HG02973 (cell line): ENCODE data around the gene SLC7A9.

Experiments
- ATAC-seq: cut with Tn5 transposase; IDR thresholded peaks from one replicate; pipeline ENCODE4 v1.9.1; 2021; ENCODE audit warnings: moderate library complexity; ENCODE audit not compliant: unreplicated experiment

SLC7A9 gene

DNA sequence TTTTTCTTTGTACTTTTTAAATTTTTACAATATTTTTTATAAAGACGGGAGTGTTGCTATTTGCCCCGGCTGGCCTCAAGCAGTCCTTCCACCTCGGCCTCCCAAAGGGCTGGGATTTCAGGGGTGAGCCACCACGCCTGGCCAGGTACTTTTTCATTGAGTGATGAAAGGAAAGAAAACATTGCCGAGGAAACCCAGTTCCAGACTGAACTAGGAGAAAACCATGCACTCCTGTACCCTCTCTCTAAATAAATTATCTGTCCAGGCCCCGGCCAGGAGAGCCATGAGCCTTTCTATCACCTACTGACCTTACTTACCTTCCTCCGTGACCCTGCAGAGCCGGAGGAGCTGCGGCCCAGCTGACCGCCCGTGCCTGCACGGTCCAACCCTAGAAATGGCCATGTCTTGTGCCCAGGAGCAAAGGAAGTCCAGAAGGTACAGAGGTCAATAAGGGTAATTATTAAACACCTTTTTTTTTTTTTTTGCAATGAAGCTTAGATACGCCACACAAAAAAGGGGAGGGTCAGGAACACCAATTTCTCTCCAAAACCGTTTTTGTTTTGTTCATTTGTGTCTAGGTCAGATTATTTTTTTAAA is at the start of gene SLC7A9:
Gene SLC7A9, minus strand, starts transcription at position 399 of the 597 bp plus-strand sequence. CDS start 1,233 bp downstream, outside the sequence.
- ATAC-seq = no peak

DNA sequence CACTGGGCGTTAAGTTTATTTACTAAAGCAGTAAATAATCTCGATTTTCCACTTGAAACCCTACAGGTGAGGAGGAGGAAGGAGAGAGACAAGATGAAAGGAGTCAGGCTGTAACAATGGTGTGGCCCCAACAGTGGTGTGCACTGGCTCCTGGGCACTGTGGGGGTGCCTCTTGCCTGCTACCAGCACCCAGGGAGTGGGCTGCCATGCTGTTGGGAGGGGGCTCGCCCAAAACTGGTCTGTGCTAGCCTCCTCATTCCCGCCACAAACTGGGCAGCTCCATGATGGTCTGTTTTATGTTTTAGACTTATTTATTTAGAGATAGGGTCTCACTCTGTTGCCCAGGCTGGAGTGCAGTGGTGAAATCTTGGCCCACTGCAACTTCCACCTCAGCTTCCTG is 49.8 kb upstream of the SLC7A9 start:
- ATAC-seq = no peak

DNA sequence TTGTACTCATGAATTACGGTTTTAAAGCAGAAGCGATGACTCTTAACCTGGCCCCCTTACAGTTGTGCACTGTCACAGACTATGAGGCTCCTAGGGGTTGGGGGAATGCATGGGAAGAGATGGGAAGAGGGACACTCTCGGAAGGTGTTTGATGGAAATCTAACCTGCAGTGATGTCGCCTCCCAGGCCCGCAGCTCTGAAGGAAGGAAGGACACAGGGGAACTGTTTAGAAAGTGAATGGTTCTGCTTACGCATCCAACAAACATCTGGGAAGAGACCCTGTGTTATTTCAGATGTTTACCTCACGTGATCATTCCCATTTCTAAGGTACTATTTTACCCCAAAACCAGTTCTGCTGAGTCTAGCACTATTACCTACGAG is 48.0 kb upstream of the SLC7A9 start:
- no peak for ATAC-seq

DNA sequence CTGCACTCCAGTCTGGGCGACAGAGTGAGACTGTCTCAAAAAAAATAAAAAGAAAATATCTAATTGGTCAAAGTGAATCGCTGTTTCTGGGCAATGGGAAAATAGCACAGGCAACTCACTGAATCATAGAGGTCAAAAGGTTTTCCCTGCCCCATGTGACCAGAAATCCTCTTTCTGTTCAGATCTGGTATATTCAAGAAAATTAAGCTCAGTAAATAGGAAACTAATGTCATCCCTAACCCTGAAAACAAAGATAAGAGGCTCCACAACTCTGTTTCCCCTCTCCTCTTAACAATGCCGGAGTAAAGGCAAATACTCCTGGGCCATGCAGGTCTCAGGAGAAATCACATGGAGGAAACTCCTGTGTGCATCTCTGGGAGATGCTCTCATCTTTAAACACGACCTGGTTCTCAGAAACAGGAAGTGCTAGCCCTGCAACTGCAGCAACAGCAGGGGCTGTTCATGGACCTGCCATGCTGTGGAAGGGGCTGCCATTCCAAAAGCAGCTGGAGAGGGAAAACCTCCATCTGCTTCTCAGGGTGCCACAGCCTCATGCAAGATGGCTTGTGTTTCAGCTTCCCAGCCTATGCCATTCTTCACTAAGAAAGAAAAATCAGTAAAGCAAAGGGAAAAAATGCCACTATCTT is 47.5 kb upstream of the SLC7A9 start:
- no peak for ATAC-seq

DNA sequence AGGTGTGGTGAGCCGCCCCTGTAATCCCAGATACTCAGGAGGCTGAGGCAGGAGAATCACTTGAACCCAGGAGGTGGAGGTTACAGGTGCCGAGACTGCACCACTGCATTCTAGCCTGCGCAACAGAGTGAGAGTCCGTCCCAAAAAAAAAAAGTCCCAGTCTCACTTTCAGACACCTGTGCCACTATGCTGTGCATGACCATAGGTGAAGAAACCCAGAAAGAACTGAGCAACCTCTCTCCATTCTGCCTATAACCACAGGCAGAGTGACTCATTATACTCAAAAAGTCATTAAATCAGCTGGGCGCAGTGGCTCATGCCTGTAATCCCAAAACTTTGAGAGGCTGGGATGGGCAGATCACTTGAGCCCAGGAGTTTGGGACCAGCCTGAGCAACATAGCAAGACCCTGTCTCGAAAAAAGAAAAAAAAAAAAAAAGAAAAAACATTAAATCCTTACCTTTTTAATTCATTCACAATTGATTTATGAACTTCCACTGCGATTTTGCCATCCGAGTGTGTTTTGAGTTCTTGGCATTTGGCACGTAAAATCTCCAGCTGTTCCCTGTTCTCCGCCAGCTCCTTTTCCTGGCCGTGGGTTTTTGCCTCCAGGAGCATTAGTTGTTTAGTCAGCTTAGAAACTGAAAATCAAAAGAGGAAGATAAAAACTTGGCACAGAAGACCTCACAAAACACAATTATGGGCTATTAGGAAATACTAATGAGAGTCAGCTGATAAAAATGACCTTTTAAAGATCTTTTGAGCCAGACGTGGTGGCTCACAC is 45.5 kb upstream of the SLC7A9 start:
- no peak for ATAC-seq

DNA sequence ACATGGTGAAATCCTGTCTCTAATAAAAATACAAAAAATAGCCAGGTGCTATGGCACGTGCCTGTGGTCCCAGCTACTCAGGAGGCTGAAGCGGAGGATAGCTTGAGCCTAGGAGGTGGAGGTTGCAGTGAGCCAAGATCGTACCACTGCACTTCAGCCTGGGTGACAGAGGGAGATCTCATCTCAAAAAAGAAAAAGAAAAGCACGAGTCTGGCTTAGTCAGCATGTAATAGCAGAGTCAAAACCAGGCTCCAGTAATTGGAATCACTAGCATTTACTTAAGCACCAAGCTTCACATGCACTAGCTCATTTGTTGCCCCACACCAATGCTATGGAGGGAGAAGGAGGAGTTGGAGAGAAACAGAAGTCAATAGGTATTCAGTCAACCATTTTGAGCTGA is 41.9 kb upstream of the SLC7A9 start:
- ATAC-seq = no peak

DNA sequence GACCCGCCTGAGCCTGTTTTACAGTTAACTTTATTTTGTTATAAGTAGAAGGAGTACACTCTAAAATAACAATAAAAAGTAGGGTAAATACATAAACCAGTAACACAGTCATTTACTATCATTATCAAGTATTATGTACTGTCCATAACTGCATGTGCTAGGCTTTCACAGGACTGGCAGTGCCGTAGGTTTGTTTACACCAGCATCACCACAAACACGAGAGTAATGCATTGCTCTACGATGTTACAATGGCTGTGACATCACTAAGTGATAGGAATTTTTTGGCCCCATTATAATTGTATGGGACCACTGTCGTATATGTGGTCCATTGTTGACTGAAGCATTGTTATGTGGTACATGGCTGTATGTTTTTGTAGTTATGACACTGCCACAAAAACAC is 41.3 kb upstream of the SLC7A9 start:
- ATAC-seq = no peak

DNA sequence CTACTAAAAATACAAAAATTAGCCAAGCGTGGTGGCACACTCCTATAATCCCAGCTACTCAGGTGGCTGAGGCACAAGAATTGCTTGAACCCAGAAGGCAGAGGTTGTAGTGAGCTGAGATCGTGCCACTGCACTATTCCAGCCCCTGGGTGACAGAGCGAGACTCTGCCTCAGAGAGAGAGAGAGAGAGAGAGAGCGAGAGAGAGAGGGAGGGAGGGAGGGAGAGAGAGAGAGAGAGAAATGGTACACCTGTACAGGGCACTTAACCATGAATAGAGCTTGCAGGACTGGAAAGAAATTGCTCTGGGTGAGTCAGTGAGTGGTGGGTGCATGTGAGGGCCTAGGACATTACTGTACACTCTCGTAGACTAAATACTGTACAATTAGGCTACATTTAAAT is 40.5 kb upstream of the SLC7A9 start:
- no peak for ATAC-seq

DNA sequence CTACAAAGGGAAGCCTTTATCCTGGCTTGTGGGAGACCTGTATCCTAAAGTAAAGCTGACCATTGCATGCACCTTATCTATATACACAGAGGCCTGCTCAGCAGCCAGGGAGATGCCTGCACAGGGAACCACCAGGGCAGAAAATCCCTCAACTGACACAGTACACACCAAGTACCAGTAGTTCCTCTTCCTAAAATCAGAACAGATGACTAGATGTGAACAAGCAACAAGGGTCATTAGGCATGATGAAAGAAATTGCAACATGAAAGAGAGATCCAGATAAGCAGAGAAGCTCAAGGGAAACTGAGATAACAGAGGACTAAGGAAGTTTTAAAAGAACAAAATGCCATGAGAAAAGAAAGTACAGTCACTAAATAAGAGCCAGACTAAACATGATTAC is 39.7 kb upstream of the SLC7A9 start:
- no peak for ATAC-seq

DNA sequence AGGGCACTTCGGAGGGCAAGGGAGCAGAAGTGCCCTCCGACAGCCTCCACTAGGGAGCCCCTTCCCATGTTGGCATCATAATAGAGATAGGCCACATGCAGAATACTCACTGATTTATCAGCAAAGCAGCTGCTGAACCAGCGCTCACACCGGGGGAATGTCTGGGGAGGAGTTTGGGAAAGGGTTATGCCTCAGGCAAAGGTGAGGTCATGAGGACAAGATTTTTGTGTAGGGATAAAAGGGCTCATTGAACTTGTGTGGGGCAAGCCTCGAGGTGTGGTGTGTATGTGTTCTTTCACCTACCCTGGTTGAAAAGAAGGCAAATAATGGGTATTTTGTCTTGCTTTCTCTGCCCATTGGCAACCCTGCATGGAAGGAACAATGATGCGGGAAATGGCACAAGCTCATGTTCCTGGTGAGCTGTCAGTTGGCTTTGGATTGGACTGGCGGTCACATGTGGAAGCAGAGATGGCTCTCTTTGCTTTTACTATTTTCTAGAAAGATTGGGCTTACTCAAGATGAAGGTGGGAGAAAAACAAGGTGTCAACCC is 39.1 kb upstream of the SLC7A9 start:
- ATAC-seq = no peak

DNA sequence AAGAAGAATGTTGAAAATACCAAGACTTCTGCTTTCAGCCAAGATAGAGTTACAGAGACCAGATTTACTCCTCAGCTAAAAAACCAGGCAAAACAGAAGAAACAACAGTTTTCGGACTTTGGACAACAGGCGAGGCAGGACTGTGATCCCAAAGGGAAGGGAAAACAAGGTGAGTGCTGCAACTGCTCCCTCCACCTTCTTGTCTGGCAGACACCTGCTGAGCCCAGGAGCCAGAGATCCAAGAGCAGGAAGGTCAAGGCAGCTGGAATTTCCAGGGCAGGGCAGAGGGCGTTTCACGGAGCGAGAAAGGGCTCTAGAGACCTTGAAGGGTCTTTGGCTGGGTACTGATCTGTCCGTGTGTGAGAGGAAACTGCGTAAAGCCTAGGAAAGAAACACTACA is 32.9 kb upstream of the SLC7A9 start:
- no peak for ATAC-seq

DNA sequence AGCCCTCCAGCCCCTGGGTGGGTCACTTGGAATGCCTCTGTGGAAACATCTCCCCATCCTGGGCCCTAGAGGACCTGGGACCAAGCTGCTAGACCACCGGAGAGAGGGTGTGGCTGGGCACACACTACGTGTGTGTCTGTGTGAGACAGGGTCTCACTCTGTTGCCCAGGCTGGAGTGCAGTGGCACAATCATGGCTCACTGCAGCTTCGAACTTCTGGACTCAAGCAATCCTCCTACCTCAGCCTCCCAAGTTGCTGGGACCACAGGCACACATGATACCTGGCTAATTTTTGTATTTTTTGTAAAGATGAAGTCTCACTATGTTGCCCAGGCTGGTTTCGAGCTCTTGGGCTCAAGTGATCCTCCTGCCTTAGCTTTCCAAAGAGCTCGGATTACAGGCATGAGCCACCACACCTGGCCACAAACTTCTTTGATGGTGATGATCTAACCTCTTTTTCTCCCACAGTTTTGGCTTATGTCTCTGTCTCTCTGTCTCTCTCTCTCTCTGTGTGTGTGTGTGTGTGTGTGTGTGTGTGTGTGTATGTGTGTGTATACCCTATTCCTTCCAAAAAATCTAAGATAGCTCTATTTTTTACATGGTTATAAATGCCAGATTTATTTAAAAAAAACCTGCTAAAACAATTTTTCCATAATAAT is 32.1 kb upstream of the SLC7A9 start:
- ATAC-seq = no peak

DNA sequence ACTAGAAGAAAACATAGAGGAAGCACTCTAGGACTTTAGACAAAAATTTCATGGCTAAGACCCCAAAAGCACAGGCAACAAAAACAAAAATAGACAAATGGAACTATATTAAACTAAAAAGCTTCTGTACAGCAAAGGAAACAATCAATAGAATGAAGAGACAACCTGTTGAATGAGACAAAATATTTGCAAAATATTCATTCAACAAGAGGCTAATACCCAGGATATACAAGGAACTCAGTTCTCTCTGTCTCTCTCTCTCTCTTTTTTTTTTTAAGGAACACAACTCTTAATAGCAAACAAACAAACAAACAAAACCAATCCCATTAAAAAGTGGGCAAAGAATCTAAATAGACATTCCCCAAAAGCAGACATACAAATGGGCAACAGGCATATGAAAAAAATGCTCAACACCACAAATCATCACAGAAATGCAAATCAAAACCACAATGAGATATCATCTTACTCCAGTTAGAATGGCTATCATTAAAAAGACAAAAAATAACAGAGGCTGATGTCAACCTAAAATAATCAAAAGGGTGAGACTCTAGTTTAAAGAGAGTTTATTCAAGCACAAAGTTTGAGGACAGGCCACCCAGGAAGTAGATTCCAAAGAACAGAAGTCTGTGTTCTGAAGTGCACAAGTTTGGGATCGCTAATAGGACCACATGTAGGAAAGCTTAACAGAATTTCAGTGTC is 27.1 kb upstream of the SLC7A9 start:
- no peak for ATAC-seq

DNA sequence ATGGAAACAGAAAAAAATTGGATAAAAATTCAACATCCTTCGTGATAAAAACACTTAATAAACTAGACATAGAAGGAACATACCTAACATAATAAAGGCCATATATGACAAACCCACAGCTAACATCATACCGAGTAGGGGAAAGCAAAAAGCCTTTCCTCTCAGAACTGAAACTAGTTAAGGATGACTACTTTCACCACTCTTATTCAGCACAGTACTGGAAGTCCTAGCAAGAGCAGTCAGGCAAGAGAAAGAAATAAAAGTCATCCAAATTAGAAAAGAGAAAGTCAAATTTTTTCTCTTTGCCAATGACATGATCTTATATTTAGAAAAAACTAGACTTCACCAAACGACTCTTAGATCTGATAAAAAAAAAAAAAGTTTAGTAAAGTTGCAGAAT is 25.8 kb upstream of the SLC7A9 start:
- peak; percentile 92 for ATAC-seq

DNA sequence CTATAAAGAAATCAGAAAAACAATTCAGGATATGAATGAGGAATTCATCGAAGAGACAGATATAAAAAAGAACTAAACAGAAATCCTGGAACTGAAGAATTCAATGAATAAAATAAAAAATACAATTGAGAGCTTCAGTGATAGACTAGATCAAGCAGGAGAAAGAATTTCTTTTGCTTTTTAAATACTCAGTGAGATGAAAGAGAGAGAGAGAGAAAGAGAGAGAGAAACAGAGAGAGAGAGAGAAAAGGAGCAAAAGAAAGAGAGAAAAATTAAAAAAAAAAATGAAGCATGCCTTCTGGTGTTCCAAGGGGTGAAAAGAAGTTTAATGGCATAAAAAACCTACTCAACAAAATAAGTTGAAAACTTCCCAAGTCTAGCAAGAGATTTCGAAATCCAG is 22.0 kb upstream of the SLC7A9 start:
- ATAC-seq = no peak

DNA sequence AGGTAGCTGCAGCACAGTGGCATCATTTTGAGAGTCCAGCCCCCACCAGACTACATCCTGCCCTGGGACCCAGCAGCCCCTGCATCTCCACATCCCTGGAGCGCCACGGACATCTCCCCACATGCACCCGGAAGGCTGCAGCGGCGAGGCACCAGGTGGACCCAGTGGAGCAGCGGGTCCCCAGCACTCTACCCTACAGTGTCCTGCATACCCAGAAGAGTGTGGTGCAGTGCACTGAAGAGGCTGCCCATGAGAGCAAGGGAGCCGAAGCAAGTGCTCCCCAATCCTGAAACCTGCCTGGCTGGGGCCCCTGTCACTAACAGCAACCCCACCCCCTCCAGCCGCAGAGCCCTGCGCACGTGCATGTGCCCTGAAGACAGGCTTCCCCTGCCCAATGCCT is 21.3 kb upstream of the SLC7A9 start:
- ATAC-seq = no peak

DNA sequence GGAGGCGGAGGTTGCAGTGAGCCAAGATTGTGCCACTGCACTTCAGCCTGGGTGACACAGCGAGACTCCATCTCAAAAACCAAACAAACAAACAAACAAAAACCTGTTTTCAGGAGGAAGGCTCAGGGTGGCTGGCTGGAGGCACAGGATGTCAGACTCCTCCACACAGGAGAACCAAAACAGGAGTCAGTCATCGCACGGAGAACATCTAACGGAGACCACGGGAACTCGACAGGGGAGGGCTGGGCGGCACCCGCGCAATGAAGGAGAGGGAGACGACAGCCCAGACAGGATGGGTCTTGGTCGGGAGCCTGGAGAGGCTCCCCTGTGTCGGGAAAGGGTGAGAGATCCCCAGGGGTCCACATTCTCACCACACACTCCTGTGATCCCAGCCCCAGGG is 20.8 kb upstream of the SLC7A9 start:
- ATAC-seq = no peak

DNA sequence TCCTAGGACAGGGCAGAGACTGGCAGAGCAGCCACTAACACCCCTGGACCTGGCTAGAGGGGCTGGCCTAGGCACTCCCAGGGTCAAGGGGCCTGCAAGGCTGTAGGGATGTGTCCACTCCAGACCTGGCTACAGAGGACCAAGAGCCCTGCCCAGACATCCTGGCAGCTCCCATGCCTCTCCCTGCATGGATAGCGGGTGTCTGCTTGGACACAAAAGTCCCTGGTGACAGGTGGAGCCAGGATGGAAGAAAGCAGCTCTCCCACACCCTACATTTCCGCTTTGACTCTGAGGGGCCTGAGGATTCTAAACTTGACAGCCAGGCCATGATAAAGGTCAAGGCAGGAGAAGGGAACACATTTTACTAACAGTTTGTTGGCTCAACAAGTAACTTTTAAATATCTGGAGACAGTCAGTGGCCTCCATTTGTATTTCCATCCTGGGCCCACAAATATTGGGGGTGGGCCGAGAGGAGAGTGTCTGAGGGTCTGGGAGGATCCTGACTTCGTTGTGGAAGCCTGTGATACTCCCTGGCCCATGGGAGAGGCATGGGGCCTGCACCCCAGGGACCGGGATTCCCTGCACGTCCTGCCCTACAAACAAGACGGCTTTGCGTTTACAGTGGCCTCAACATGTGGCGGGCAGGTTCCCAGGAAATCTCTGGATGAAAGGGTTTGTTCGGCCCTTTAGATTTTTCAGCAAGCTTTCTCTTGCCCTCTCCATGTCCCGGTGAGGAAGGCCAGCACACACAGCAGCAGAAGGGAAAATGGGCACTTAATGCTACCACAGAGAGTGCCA is 19.8 kb upstream of the SLC7A9 start:
- ATAC-seq = no peak

DNA sequence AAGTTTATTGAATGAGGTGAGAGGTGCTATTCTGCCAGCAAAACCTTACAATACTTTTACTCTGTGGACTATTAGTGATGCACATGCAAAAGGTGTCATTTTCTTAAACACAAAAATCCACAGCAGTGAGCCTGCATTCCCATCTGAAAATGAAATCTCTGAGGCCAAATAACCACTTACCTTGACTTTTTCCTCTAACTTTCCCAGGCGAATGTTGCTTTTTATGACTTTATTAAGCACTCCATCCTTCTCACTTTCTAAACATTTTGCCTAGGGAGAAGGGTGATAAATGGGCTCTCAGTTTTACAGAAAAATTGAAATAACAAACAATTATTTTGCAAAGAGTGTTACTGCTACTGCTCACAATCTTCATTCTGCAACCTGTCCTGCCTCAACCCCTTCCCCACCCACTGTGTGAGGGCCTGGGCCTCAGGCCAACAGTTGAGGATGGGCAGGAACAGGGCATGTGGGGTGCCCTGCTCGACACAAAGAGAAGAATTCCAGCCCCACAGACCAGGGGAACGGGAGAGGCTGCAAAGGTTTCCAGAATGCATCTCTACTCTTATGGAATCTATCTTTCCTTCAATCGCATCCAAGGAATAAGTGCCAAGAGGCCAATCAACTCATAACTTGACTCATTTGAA is 18.1 kb upstream of the SLC7A9 start:
- ATAC-seq = no peak

DNA sequence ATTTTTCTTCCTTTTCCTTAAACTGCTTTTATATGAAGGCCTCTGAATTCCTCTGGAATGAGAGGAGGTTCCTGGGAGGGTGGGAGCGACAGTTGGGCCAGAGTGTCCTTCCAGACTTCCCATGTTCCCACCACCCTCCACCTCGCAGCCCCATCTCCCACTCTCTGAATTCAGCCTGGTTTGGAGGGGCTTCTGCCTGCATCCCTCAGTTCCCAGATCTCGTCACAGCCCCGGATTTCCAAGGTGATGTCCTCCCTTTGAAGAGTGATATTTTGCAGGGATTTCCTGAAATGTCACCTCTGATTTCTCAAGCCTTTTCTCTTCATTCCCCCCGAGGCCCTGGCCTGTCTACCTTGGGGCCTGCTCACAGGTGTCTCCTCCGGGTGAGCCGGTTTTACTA is 16.7 kb upstream of the SLC7A9 start:
- ATAC-seq = no peak
